Measurements from ENCODE around the gene AURKB.
"Not testable (repeated sequence)": the region's sequence is repeated elsewhere in the genome, so short reads cannot be mapped to it uniquely, and the experiment has no call there.

The AURKB gene

GRCh38 chr17:8222380-8222629 lies 11.9 kb upstream of the AURKB start:
- Mint-ChIP-seq H3K9me3 (peaks cover 6% of the 10 kb centered on the region), H3K4me3 (peak overlapping the region; percentile 97), H3K36me3 (ENCODE audit: insufficient read depth) (peaks cover 63% of the 10 kb centered on the region), H3K4me1 (peaks cover 74% of the 10 kb centered on the region), H3K27ac (ENCODE audit: low read depth) (peak overlapping the region; percentile 100), H3K27me3 (peaks cover 32% of the 10 kb centered on the region)
- ATAC-seq (replicated peaks; ENCODE audit: extremely low read depth, poor library complexity, severe bottlenecking) (peak; percentile 31), DNase-seq (ENCODE audit: low spot score in 2 of 2) (no peak)

GRCh38 chr17:8221663-8222379 lies 11.4 kb upstream of the AURKB start:
- peaks cover 70% of the 10 kb centered on the region for H3K4me1 Mint-ChIP-seq
- H3K4me3 Mint-ChIP-seq: peak overlapping the region; percentile 97

GRCh38 chr17:8220783-8221662 lies 10.6 kb upstream of the AURKB start:
- DNase-seq (ENCODE audit: low spot score in 2 of 2) (peak; percentile 87 to 95), ATAC-seq (replicated peaks; ENCODE audit: extremely low read depth, poor library complexity, severe bottlenecking) (peak; percentile 28)
- peak overlapping the region; percentile 100 for H3K27ac Mint-ChIP-seq (ENCODE audit: low read depth)
- H3K4me1 Mint-ChIP-seq: peaks cover 62% of the 10 kb centered on the region
- H3K4me3 Mint-ChIP-seq: peak overlapping the region; percentile 97
- no peaks in the 10 kb centered on the region for H3K9me3 Mint-ChIP-seq
- peaks cover 22% of the 10 kb centered on the region for H3K27me3 Mint-ChIP-seq
- H3K36me3 Mint-ChIP-seq (ENCODE audit: insufficient read depth): peaks cover 50% of the 10 kb centered on the region

More at GRCh38 chr17:8221663-8222379, 11.4 kb upstream of the AURKB start:
- ATAC-seq (replicated peaks; ENCODE audit: extremely low read depth, poor library complexity, severe bottlenecking) (peak; percentile 66), DNase-seq (ENCODE audit: low spot score in 2 of 2) (peak; percentile 95 to 97)
- Mint-ChIP-seq H3K36me3 (ENCODE audit: insufficient read depth) (peaks cover 58% of the 10 kb centered on the region), H3K9me3 (peaks cover under 1% of the 10 kb centered on the region), H3K27ac (ENCODE audit: low read depth) (peak overlapping the region; percentile 100), H3K27me3 (peaks cover 30% of the 10 kb centered on the region)

GRCh38 chr17:8214000-8214399 lies 3.6 kb upstream of the AURKB start:
- not testable (repeated sequence) for H3K9me3 Mint-ChIP-seq; H3K4me3 Mint-ChIP-seq; DNase-seq (ENCODE audit: low spot score in 2 of 2); ATAC-seq (replicated peaks; ENCODE audit: extremely low read depth, poor library complexity, severe bottlenecking); H3K36me3 Mint-ChIP-seq (ENCODE audit: insufficient read depth); H3K27me3 Mint-ChIP-seq; H3K27ac Mint-ChIP-seq (ENCODE audit: low read depth)
- H3K4me1 Mint-ChIP-seq: peaks cover 24% of the 10 kb centered on the region

DNA sequence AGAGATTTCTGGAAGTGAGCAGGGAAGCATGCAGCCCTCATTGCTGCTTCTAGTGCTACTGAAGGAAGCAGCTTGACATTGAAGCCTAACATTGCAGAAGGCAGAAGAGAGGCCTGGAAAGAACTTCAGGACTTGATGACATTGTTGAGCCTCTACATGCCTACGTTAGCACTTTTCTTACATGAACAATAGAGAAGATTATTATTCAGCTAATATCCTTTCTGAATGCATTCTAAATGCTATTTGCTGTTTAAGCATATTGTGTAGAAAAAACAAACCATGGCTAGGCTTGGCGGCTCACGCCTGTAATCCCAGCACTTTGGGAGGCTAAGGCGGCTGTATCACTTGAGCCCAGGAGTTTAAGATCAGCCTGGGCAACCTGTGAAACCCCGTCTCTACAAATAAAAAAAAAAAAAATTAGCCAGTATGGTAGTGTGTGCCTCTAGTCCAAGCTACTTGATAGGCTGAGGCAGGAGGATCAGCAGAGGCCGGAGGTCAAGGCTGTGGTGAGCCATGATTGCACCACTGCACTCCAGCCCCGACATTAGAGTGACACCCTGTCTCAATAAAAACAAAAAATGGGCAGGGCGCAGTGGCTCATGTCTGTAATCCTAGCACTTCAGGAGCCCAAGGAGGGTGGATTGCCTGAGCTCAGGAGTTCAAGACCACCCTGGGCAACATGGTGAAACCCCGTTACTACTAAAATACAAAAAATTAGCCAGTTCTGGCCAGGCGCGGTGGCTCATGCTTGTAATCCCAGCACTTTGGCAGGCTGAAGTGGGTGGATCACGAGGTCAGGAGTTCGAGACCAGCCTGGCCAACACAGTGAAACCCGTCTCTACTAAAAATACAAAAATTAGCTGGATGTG lies 2.2 kb upstream of the AURKB start:
- H3K27me3 Mint-ChIP-seq: no peaks in the 10 kb centered on the region
- peaks cover 9% of the 10 kb centered on the region for H3K36me3 Mint-ChIP-seq (ENCODE audit: insufficient read depth)
- H3K27ac Mint-ChIP-seq (ENCODE audit: low read depth): no peak overlapping the region
- no peaks in the 10 kb centered on the region for H3K9me3 Mint-ChIP-seq
- ATAC-seq (replicated peaks; ENCODE audit: extremely low read depth, poor library complexity, severe bottlenecking) (no peak), DNase-seq (ENCODE audit: low spot score in 2 of 2) (no peak)
- H3K4me1 Mint-ChIP-seq: peaks cover 19% of the 10 kb centered on the region
- H3K4me3 Mint-ChIP-seq: no peak overlapping the region

- H3K4me3 Mint-ChIP-seq: peak overlapping the region; percentile 92
- peak; percentile 31 for ATAC-seq (replicated peaks; ENCODE audit: extremely low read depth, poor library complexity, severe bottlenecking)
Measured at GRCh38 chr17:8210761-8211458, 535 bp upstream of the AURKB start.

DNA sequence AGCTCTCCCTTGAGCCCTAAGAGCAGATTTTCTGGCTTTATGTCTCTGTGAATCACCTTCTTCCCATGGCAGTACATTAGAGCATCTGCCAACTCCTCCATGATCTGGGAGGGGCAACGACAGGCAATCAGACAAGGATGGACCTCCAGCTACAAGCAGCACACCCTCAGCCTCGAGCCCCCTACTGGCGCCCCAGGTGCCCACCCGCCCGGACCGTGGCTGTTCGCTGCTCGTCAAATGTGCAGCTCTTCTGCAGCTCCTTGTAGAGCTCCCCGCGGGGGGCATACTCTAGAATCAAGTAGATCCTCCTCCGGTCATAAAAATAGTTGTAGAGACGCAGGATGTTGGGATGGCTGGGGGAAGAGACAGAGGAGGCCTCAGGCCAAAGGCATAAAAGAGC lies 3.8 kb downstream of the AURKB start:
- Mint-ChIP-seq H3K36me3 (ENCODE audit: insufficient read depth) (peaks cover 12% of the 10 kb centered on the region), H3K27ac (ENCODE audit: low read depth) (no peak overlapping the region), H3K9me3 (no peaks in the 10 kb centered on the region), H3K27me3 (no peaks in the 10 kb centered on the region), H3K4me1 (peaks cover 18% of the 10 kb centered on the region), H3K4me3 (no peak overlapping the region)
- ATAC-seq (replicated peaks; ENCODE audit: extremely low read depth, poor library complexity, severe bottlenecking) (no peak), DNase-seq (ENCODE audit: low spot score in 2 of 2) (no peak)

More at GRCh38 chr17:8210761-8211458, 535 bp upstream of the AURKB start:
- peaks cover 9% of the 10 kb centered on the region for H3K36me3 Mint-ChIP-seq (ENCODE audit: insufficient read depth)
- DNase-seq (ENCODE audit: low spot score in 2 of 2): no peak
- H3K27ac Mint-ChIP-seq (ENCODE audit: low read depth): peak overlapping the region; percentile 93
- no peaks in the 10 kb centered on the region for H3K9me3 Mint-ChIP-seq
- peaks cover 19% of the 10 kb centered on the region for H3K4me1 Mint-ChIP-seq
- no peaks in the 10 kb centered on the region for H3K27me3 Mint-ChIP-seq

GRCh38 chr17:8204761-8205555 lies 5.4 kb downstream of the AURKB start:
- Mint-ChIP-seq H3K27ac (ENCODE audit: low read depth) (no peak overlapping the region), H3K36me3 (ENCODE audit: insufficient read depth) (peaks cover 10% of the 10 kb centered on the region), H3K27me3 (no peaks in the 10 kb centered on the region), H3K9me3 (no peaks in the 10 kb centered on the region), H3K4me1 (peaks cover 8% of the 10 kb centered on the region), H3K4me3 (no peak overlapping the region)
- ATAC-seq (replicated peaks; ENCODE audit: extremely low read depth, poor library complexity, severe bottlenecking): no peak
- DNase-seq (ENCODE audit: low spot score in 2 of 2): no peak

GRCh38 chr17:8192070-8192815 lies 18.1 kb downstream of the AURKB start:
- DNase-seq (ENCODE audit: low spot score in 2 of 2) (no peak), ATAC-seq (replicated peaks; ENCODE audit: extremely low read depth, poor library complexity, severe bottlenecking) (no peak)
- Mint-ChIP-seq H3K36me3 (ENCODE audit: insufficient read depth) (peaks cover 6% of the 10 kb centered on the region), H3K9me3 (no peaks in the 10 kb centered on the region), H3K4me3 (no peak overlapping the region), H3K27me3 (no peaks in the 10 kb centered on the region), H3K4me1 (peaks cover 24% of the 10 kb centered on the region), H3K27ac (ENCODE audit: low read depth) (no peak overlapping the region)

- H3K27me3 Mint-ChIP-seq: no peaks in the 10 kb centered on the region
- H3K4me1 Mint-ChIP-seq: peaks cover 14% of the 10 kb centered on the region
- peaks cover 5% of the 10 kb centered on the region for H3K36me3 Mint-ChIP-seq (ENCODE audit: insufficient read depth)
- H3K27ac Mint-ChIP-seq (ENCODE audit: low read depth): no peak overlapping the region
- no peaks in the 10 kb centered on the region for H3K9me3 Mint-ChIP-seq
- DNase-seq (ENCODE audit: low spot score in 2 of 2): no peak
- no peak overlapping the region for H3K4me3 Mint-ChIP-seq
- ATAC-seq (replicated peaks; ENCODE audit: extremely low read depth, poor library complexity, severe bottlenecking): no peak
Measured at GRCh38 chr17:8190506-8190905, 19.9 kb downstream of the AURKB start.
